HEK293T (cell line): ENCODE results near the gene ZNF562.

ENCODE experiments used
- ARNT ChIP-seq: fragments of 450-650 bp; IDR thresholded peaks from 2 replicates; pipeline ENCODE4 v1.6.1; 2017; ENCODE audit warnings: mild to moderate bottlenecking
- BHLHE40 ChIP-seq: fragments of 450-650 bp; IDR thresholded peaks from 2 replicates; pipeline ENCODE4 v1.6.1; 2016; ENCODE audit warnings: mild to moderate bottlenecking, moderate library complexity, borderline replicate concordance
- CTBP1 ChIP-seq: fragments of 450-650 bp; IDR thresholded peaks from 2 replicates; pipeline ENCODE4 v1.6.1; 2016; ENCODE audit warnings: borderline replicate concordance
- FOXA1 ChIP-seq: fragments of 450-650 bp; IDR thresholded peaks from 2 replicates; pipeline ENCODE4 v1.6.1; 2016; ENCODE audit warnings: mild to moderate bottlenecking
- FOXM1 ChIP-seq: fragments of 450-650 bp; IDR thresholded peaks from 2 replicates; pipeline ENCODE4 v1.6.1; 2017; ENCODE audit warnings: mild to moderate bottlenecking, borderline replicate concordance
- HDGF ChIP-seq: fragments of 450-650 bp; IDR thresholded peaks from 2 replicates; pipeline ENCODE4 v1.6.1; 2017; ENCODE audit warnings: antibody characterized with exemption, borderline replicate concordance
- NFRKB ChIP-seq: fragments of 450-650 bp; IDR thresholded peaks from 2 replicates; pipeline ENCODE4 v1.6.1; 2016; ENCODE audit warnings: mild to moderate bottlenecking, moderate library complexity
- PKNOX1 ChIP-seq: fragments of 450-650 bp; IDR thresholded peaks from 2 replicates; pipeline ENCODE4 v1.6.1; 2016
- SP1 ChIP-seq: fragments of 450-650 bp; IDR thresholded peaks from 2 replicates; pipeline ENCODE4 v1.6.1; 2017
- SUZ12 ChIP-seq: fragments of 450-650 bp; IDR thresholded peaks from 2 replicates; pipeline ENCODE4 v1.6.1; 2016; ENCODE audit warnings: mild to moderate bottlenecking

- no peak for TF ChIP-seq SP1
- TF ChIP-seq BHLHE40, result no peak
- TF ChIP-seq FOXM1, result no peak
- TF ChIP-seq FOXA1, result no peak
- TF ChIP-seq CTBP1, result no peak
- TF ChIP-seq SUZ12, result no peak
- no peak for TF ChIP-seq PKNOX1
- no peak for TF ChIP-seq HDGF
- no peak for TF ChIP-seq NFRKB
- TF ChIP-seq ARNT, result no peak
Observed at GRCh38 chr19:9650345-9650744, 24.6 kb downstream of the ZNF562 start.
